Effector CD4-positive, alpha-beta T cell (primary cell): ENCODE data around the gene GOLGA6L9.
"Not testable (repeated sequence)": the region's sequence is repeated elsewhere in the genome, so short reads cannot be mapped to it uniquely, and the experiment has no call there.

Experiments used
- DNase-seq: peaks from one replicate; pipeline ENCODE4 v3.0.0-alpha.2; 2020
- total RNA-seq: gene quantifications from one replicate; lab custom pipeline; 2026; lab: John Stamatoyannopoulos, UW

The GOLGA6L9 gene
- total RNA-seq: 5.3 reads per million, percentile 20 among the genes with 10 or more reads in this experiment

GRCh38 chr15:82429693-82430092 is at the start of gene GOLGA6L9:
TSS of gene GOLGA6L9 (plus strand) at chr15:82429816. CDS start at chr15:82430080, 264 bp downstream.
- not testable (repeated sequence) for DNase-seq

- not testable (repeated sequence) for DNase-seq
These were observed 48.2 kb upstream of the GOLGA6L9 start for GRCh38 chr15:82381330-82381955.

- DNase-seq: not testable (repeated sequence)
These were observed 42.4 kb upstream of the GOLGA6L9 start for GRCh38 chr15:82387209-82387608.

- DNase-seq: not testable (repeated sequence)
These were observed 39.5 kb upstream of the GOLGA6L9 start for GRCh38 chr15:82390152-82390551.

GRCh38 chr15:82392077-82392476 is 37.5 kb upstream of the GOLGA6L9 start:
- DNase-seq: not testable (repeated sequence)

- no peak for DNase-seq
These were observed 35.9 kb upstream of the GOLGA6L9 start for GRCh38 chr15:82393671-82394070.

GRCh38 chr15:82395788-82396187 is 33.8 kb upstream of the GOLGA6L9 start:
- not testable (repeated sequence) for DNase-seq

- DNase-seq: no peak
These were observed 31.8 kb upstream of the GOLGA6L9 start for GRCh38 chr15:82397817-82398216.

- no peak for DNase-seq
These were observed 30.8 kb upstream of the GOLGA6L9 start for GRCh38 chr15:82398785-82399184.

GRCh38 chr15:82399366-82400103 is 30.1 kb upstream of the GOLGA6L9 start:
- DNase-seq: not testable (repeated sequence)

- DNase-seq: not testable (repeated sequence)
These were observed 27.7 kb upstream of the GOLGA6L9 start for GRCh38 chr15:82401918-82402317.

- not testable (repeated sequence) for DNase-seq
These were observed 27.3 kb upstream of the GOLGA6L9 start for GRCh38 chr15:82402341-82402740.

GRCh38 chr15:82406211-82406610 is 23.4 kb upstream of the GOLGA6L9 start:
- not testable (repeated sequence) for DNase-seq

- DNase-seq: not testable (repeated sequence)
These were observed 19.3 kb upstream of the GOLGA6L9 start for GRCh38 chr15:82410306-82410705.

GRCh38 chr15:82411595-82411994 is 18.0 kb upstream of the GOLGA6L9 start:
- DNase-seq: not testable (repeated sequence)

GRCh38 chr15:82414525-82415191 is 15.0 kb upstream of the GOLGA6L9 start:
- DNase-seq: not testable (repeated sequence)

- DNase-seq: not testable (repeated sequence)
These were observed 9.1 kb upstream of the GOLGA6L9 start for GRCh38 chr15:82420516-82420915.

- DNase-seq: not testable (repeated sequence)
These were observed 8.7 kb upstream of the GOLGA6L9 start for GRCh38 chr15:82420966-82421365.

GRCh38 chr15:82427117-82427516 is 2.5 kb upstream of the GOLGA6L9 start:
- not testable (repeated sequence) for DNase-seq

GRCh38 chr15:82445420-82445819 is 15.8 kb downstream of the GOLGA6L9 start:
- peak; percentile 5 for DNase-seq

- DNase-seq: not testable (repeated sequence)
These were observed 27.7 kb downstream of the GOLGA6L9 start for GRCh38 chr15:82457336-82457735.

GRCh38 chr15:82465629-82466028 is 36.0 kb downstream of the GOLGA6L9 start:
- DNase-seq: not testable (repeated sequence)

- not testable (repeated sequence) for DNase-seq
These were observed 38.6 kb downstream of the GOLGA6L9 start for GRCh38 chr15:82468205-82468604.
